H9 (cell line): Measurements from ENCODE around the gene SQSTM1. TPM values are rescaled to one million over a fixed set of nuclear protein-coding genes. Genes with fewer than 3 reads are reported as not detected.

ENCODE experiments used
- DNase-seq: peaks from one replicate; pipeline ENCODE4 v3.0.0-alpha.2; 2017
- H2AFZ ChIP-seq: one replicate; pipeline ENCODE4 v1.6.1; 2013; ENCODE audit warnings: mild to moderate bottlenecking, low read length, control low read depth, moderate library complexity
- H2AK5ac ChIP-seq: 2 replicates; pipeline ENCODE4 v1.6.1; 2013; ENCODE audit warnings: low read length, control low read depth, mixed read lengths; ENCODE audit not compliant: insufficient read length
- H2BK120ac ChIP-seq: one replicate; pipeline ENCODE4 v1.6.1; 2013; ENCODE audit warnings: low read depth, mild to moderate bottlenecking, low read length, control low read depth, inconsistent platforms; ENCODE audit not compliant: poor library complexity, severe bottlenecking
- H2BK12ac ChIP-seq: 2 replicates; pipeline ENCODE4 v1.6.1; 2013; ENCODE audit warnings: low read length, control low read depth, mixed read lengths, low read depth; ENCODE audit not compliant: insufficient read length
- H2BK15ac ChIP-seq: 2 replicates; pipeline ENCODE4 v1.6.1; 2013; ENCODE audit warnings: low read depth, low read length, control low read depth
- H2BK20ac ChIP-seq: one replicate; pipeline ENCODE4 v1.6.1; 2013; ENCODE audit warnings: low read depth, mild to moderate bottlenecking, low read length, control low read depth, inconsistent platforms; ENCODE audit not compliant: poor library complexity, severe bottlenecking
- H2BK5ac ChIP-seq: 2 replicates; pipeline ENCODE4 v1.6.1; 2013; ENCODE audit warnings: low read length, control low read depth, mixed read lengths; ENCODE audit not compliant: insufficient read length
- H3K14ac ChIP-seq: 2 replicates; pipeline ENCODE4 v1.6.1; 2013; ENCODE audit warnings: low read length, control low read depth; ENCODE audit not compliant: insufficient read depth
- H3K18ac ChIP-seq: 2 replicates; pipeline ENCODE4 v1.6.1; 2013; ENCODE audit warnings: low read depth, mild to moderate bottlenecking, mixed read lengths, low read length, control low read depth; ENCODE audit not compliant: insufficient read length
- H3K23ac ChIP-seq: 2 replicates; pipeline ENCODE4 v1.6.1; 2013; ENCODE audit warnings: low read length, control low read depth, mixed read lengths, low read depth; ENCODE audit not compliant: insufficient read length
- H3K23me2 ChIP-seq: 2 replicates; pipeline ENCODE4 v1.6.1; 2013; ENCODE audit warnings: low read depth, mild to moderate bottlenecking, mixed read lengths, low read length, control low read depth; ENCODE audit not compliant: insufficient read length, poor library complexity, severe bottlenecking
- H3K27ac ChIP-seq: 2 replicates; pipeline ENCODE4 v1.5.1; 2013; ENCODE audit warnings: low read length, control low read depth, mixed read lengths, low read depth; ENCODE audit not compliant: insufficient read length
- H3K27me3 ChIP-seq: 2 replicates; pipeline ENCODE4 v1.6.1; 2013; ENCODE audit warnings: low read length, control low read depth, inconsistent platforms; ENCODE audit not compliant: insufficient read depth
- H3K4ac ChIP-seq: 2 replicates; pipeline ENCODE4 v1.6.1; 2013; ENCODE audit warnings: low read depth, mild to moderate bottlenecking, control low read depth, inconsistent platforms, low read length, moderate library complexity
- H3K4me1 ChIP-seq: 2 replicates; pipeline ENCODE4 v1.6.1; 2013; ENCODE audit warnings: low read length, control low read depth, inconsistent platforms; ENCODE audit not compliant: insufficient read depth
- H3K4me2 ChIP-seq: 2 replicates; pipeline ENCODE4 v1.6.1; 2013; ENCODE audit warnings: low read length, control low read depth, mixed read lengths; ENCODE audit not compliant: insufficient read length, insufficient read depth
- H3K56ac ChIP-seq: 2 replicates; pipeline ENCODE4 v1.6.1; 2013; ENCODE audit warnings: low read depth, mild to moderate bottlenecking, mixed read lengths, low read length, control low read depth; ENCODE audit not compliant: insufficient read length
- H3K79me1 ChIP-seq: 2 replicates; pipeline ENCODE4 v1.6.1; 2013; ENCODE audit warnings: low read depth, mild to moderate bottlenecking, moderate library complexity, low read length, control low read depth, inconsistent platforms; ENCODE audit not compliant: insufficient read depth, poor library complexity, severe bottlenecking
- H3K79me2 ChIP-seq: 2 replicates; pipeline ENCODE4 v1.6.1; 2013; ENCODE audit warnings: low read length, control low read depth, inconsistent platforms; ENCODE audit not compliant: insufficient read depth
- H3K9ac ChIP-seq: 2 replicates; pipeline ENCODE4 v1.6.1; 2013; ENCODE audit warnings: low read length, control low read depth, mixed read lengths; ENCODE audit not compliant: insufficient read length; ENCODE audit errors: extremely low read depth
- H3K9me3 ChIP-seq: one replicate; pipeline ENCODE4 v1.6.1; 2013; ENCODE audit warnings: low read depth, low read length, inconsistent platforms; ENCODE audit not compliant: control insufficient read depth
- H3T11ph ChIP-seq: one replicate; pipeline ENCODE4 v1.6.1; 2013; ENCODE audit warnings: mild to moderate bottlenecking, low read length, control low read depth, inconsistent platforms
- H4K20me1 ChIP-seq: one replicate; pipeline ENCODE4 v1.6.1; 2013; ENCODE audit not compliant: control insufficient read depth, insufficient read length, insufficient read depth
- H4K5ac ChIP-seq: 2 replicates; pipeline ENCODE4 v1.6.1; 2013; ENCODE audit warnings: low read depth, mild to moderate bottlenecking, mixed read lengths, low read length, control low read depth; ENCODE audit not compliant: insufficient read length
- H4K8ac ChIP-seq: replicated peaks from 2 replicates; pipeline ENCODE4 v1.6.1; 2013; ENCODE audit warnings: low read length, control low read depth, mixed read lengths, low read depth; ENCODE audit not compliant: insufficient read length
- H4K91ac ChIP-seq: 2 replicates; pipeline ENCODE4 v1.6.1; 2013; ENCODE audit warnings: low read depth, mild to moderate bottlenecking, moderate library complexity, mixed read lengths, low read length, control low read depth; ENCODE audit not compliant: insufficient read length
- H3K27ac Mint-ChIP-seq, 3 experiments: 2 replicates in 2 of 3; 3 replicates in 1 of 3; pipeline ENCODE4 v1.8.0; 2020 to 2021; ENCODE audit warnings: mixed read lengths in 3 of 3, mild to moderate bottlenecking in 1 of 3, moderate library complexity in 1 of 3
- H3K27me3 Mint-ChIP-seq: 2 replicates; pipeline ENCODE4 v1.8.0; 2021; ENCODE audit warnings: low read depth, mild to moderate bottlenecking, moderate library complexity, mixed read lengths
- H3K36me3 Mint-ChIP-seq, 3 experiments: 2 replicates in 2 of 3; 3 replicates in 1 of 3; pipeline ENCODE4 v1.8.0; 2020 to 2021; ENCODE audit warnings: low read depth in 3 of 3, mixed read lengths in 3 of 3; ENCODE audit not compliant: insufficient read depth in 1 of 3
- H3K4me1 Mint-ChIP-seq, 2 experiments: 2 replicates each; pipeline ENCODE4 v1.8.0; 2020; ENCODE audit warnings: mixed read lengths in 2 of 2
- H3K4me3 Mint-ChIP-seq, 2 experiments: 2 replicates in 1 of 2; 3 replicates in 1 of 2; pipeline ENCODE4 v1.8.0; 2020 to 2021; ENCODE audit warnings: mild to moderate bottlenecking in 2 of 2, mixed read lengths in 2 of 2, moderate library complexity in 1 of 2
- H3K9me3 Mint-ChIP-seq, 2 experiments: 2 replicates in 1 of 2; 3 replicates in 1 of 2; pipeline ENCODE4 v1.8.0; 2020; ENCODE audit warnings: mild to moderate bottlenecking in 2 of 2, mixed read lengths in 2 of 2, moderate library complexity in 1 of 2
- WGBS: extraction: QIAGEN DNeasy Blood & Tissue Kit; methylation state at CpG from one replicate; pipeline ENCODE4 v1.1.7; 2013; ENCODE audit warnings: missing lambda C conversion rate, low lambda C conversion rate, mixed read lengths; ENCODE audit not compliant: insufficient read length; ENCODE audit errors: extremely low coverage; 5-methylcytosine and 5-hydroxymethylcytosine counted together
- total RNA-seq: library from RNA; stranded (reverse); gene quantifications from 2 replicates; pipeline ENCODE4 v1.2.1, GENCODE V29; 2021
- TF ChIP-seq, protein P1 (sequence below): fragments of 200-600 bp; sonication (generic); conservative IDR thresholded peaks from 3 replicates; pipeline ENCODE4 v1.8.0; 2021; ENCODE audit warnings: antibody characterized with exemption, mild to moderate bottlenecking

The SQSTM1 gene
- total RNA-seq, 1 experiment from 2014 or later = 144 TPM

GRCh38 chr5:179854356-179854755 is 33.7 kb downstream of the SQSTM1 start:
- H4K5ac ChIP-seq = no peak overlapping the region
- H4K8ac ChIP-seq = no peak overlapping the region
- H2AK5ac ChIP-seq = no peak overlapping the region
- no peak overlapping the region for H3K14ac ChIP-seq
- no peaks in the 10 kb centered on the region for H3K27me3 ChIP-seq
- H2BK12ac ChIP-seq = no peak overlapping the region
- no peaks in the 10 kb centered on the region for H4K20me1 ChIP-seq
- Mint-ChIP-seq H3K27me3 (peaks cover 2% of the 10 kb centered on the region), H3K36me3 (peaks cover 17 to 29% (median 23%) of the 10 kb centered on the region in 3 experiments), H3K4me1 (peaks cover 3% of the 10 kb centered on the region in 2 experiments; a peak in 3 of 4 replicates), H3K27ac (0 out of 7 replicates have a peak overlapping the region, but pooled peaks of 1 of the 3 experiments have one; percentile 20), H3K9me3 (no peaks in the 10 kb centered on the region), H3K4me3 (no peak overlapping the region)
- H3T11ph ChIP-seq = no peak overlapping the region
- no peak overlapping the region for H2BK120ac ChIP-seq
- no peaks in the 10 kb centered on the region for H3K79me1 ChIP-seq
- H3K4me1 ChIP-seq = no peaks in the 10 kb centered on the region
- H3K4ac ChIP-seq = no peak overlapping the region
- no peak overlapping the region for H3K23ac ChIP-seq
- DNase-seq = no peak
- no peak overlapping the region for H4K91ac ChIP-seq
- no peak overlapping the region for H3K9ac ChIP-seq
- H3K9me3 ChIP-seq = no peaks in the 10 kb centered on the region
- H2AFZ ChIP-seq = no peak overlapping the region
- H3K56ac ChIP-seq = no peak overlapping the region
- TF ChIP-seq, protein P1, sequence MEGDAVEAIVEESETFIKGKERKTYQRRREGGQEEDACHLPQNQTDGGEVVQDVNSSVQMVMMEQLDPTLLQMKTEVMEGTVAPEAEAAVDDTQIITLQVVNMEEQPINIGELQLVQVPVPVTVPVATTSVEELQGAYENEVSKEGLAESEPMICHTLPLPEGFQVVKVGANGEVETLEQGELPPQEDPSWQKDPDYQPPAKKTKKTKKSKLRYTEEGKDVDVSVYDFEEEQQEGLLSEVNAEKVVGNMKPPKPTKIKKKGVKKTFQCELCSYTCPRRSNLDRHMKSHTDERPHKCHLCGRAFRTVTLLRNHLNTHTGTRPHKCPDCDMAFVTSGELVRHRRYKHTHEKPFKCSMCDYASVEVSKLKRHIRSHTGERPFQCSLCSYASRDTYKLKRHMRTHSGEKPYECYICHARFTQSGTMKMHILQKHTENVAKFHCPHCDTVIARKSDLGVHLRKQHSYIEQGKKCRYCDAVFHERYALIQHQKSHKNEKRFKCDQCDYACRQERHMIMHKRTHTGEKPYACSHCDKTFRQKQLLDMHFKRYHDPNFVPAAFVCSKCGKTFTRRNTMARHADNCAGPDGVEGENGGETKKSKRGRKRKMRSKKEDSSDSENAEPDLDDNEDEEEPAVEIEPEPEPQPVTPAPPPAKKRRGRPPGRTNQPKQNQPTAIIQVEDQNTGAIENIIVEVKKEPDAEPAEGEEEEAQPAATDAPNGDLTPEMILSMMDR = no peak
- WGBS = 100% methylated on average over 2 of the region's 8 CpGs
- H3K79me2 ChIP-seq = no peaks in the 10 kb centered on the region
- H2BK5ac ChIP-seq = no peak overlapping the region
- H3K27ac ChIP-seq = no peak overlapping the region
- H3K23me2 ChIP-seq = no peaks in the 10 kb centered on the region
- H2BK20ac ChIP-seq = no peak overlapping the region
- H3K18ac ChIP-seq = no peak overlapping the region
- no peak overlapping the region for H2BK15ac ChIP-seq
- H3K4me2 ChIP-seq = no peak overlapping the region
